H9 (cell line): Measurements from ENCODE around the gene MSLN. TPM values are rescaled to one million over a fixed set of nuclear protein-coding genes. Genes with fewer than 3 reads are reported as not detected.

ENCODE experiments used
- DNase-seq: peaks from one replicate; pipeline ENCODE4 v3.0.0-alpha.2; 2017
- H2AFZ ChIP-seq: one replicate; pipeline ENCODE4 v1.6.1; 2013; ENCODE audit warnings: mild to moderate bottlenecking, low read length, control low read depth, moderate library complexity
- H2AK5ac ChIP-seq: 2 replicates; pipeline ENCODE4 v1.6.1; 2013; ENCODE audit warnings: low read length, control low read depth, mixed read lengths; ENCODE audit not compliant: insufficient read length
- H2BK120ac ChIP-seq: one replicate; pipeline ENCODE4 v1.6.1; 2013; ENCODE audit warnings: low read depth, mild to moderate bottlenecking, low read length, control low read depth, inconsistent platforms; ENCODE audit not compliant: poor library complexity, severe bottlenecking
- H2BK12ac ChIP-seq: 2 replicates; pipeline ENCODE4 v1.6.1; 2013; ENCODE audit warnings: low read length, control low read depth, mixed read lengths, low read depth; ENCODE audit not compliant: insufficient read length
- H2BK15ac ChIP-seq: 2 replicates; pipeline ENCODE4 v1.6.1; 2013; ENCODE audit warnings: low read depth, low read length, control low read depth
- H2BK20ac ChIP-seq: one replicate; pipeline ENCODE4 v1.6.1; 2013; ENCODE audit warnings: low read depth, mild to moderate bottlenecking, low read length, control low read depth, inconsistent platforms; ENCODE audit not compliant: poor library complexity, severe bottlenecking
- H2BK5ac ChIP-seq: 2 replicates; pipeline ENCODE4 v1.6.1; 2013; ENCODE audit warnings: low read length, control low read depth, mixed read lengths; ENCODE audit not compliant: insufficient read length
- H3K14ac ChIP-seq: 2 replicates; pipeline ENCODE4 v1.6.1; 2013; ENCODE audit warnings: low read length, control low read depth; ENCODE audit not compliant: insufficient read depth
- H3K18ac ChIP-seq: 2 replicates; pipeline ENCODE4 v1.6.1; 2013; ENCODE audit warnings: low read depth, mild to moderate bottlenecking, mixed read lengths, low read length, control low read depth; ENCODE audit not compliant: insufficient read length
- H3K23ac ChIP-seq: 2 replicates; pipeline ENCODE4 v1.6.1; 2013; ENCODE audit warnings: low read length, control low read depth, mixed read lengths, low read depth; ENCODE audit not compliant: insufficient read length
- H3K23me2 ChIP-seq: 2 replicates; pipeline ENCODE4 v1.6.1; 2013; ENCODE audit warnings: low read depth, mild to moderate bottlenecking, mixed read lengths, low read length, control low read depth; ENCODE audit not compliant: insufficient read length, poor library complexity, severe bottlenecking
- H3K27ac ChIP-seq: 2 replicates; pipeline ENCODE4 v1.5.1; 2013; ENCODE audit warnings: low read length, control low read depth, mixed read lengths, low read depth; ENCODE audit not compliant: insufficient read length
- H3K27me3 ChIP-seq: 2 replicates; pipeline ENCODE4 v1.6.1; 2013; ENCODE audit warnings: low read length, control low read depth, inconsistent platforms; ENCODE audit not compliant: insufficient read depth
- H3K4ac ChIP-seq: 2 replicates; pipeline ENCODE4 v1.6.1; 2013; ENCODE audit warnings: low read depth, mild to moderate bottlenecking, control low read depth, inconsistent platforms, low read length, moderate library complexity
- H3K4me1 ChIP-seq: 2 replicates; pipeline ENCODE4 v1.6.1; 2013; ENCODE audit warnings: low read length, control low read depth, inconsistent platforms; ENCODE audit not compliant: insufficient read depth
- H3K4me2 ChIP-seq: 2 replicates; pipeline ENCODE4 v1.6.1; 2013; ENCODE audit warnings: low read length, control low read depth, mixed read lengths; ENCODE audit not compliant: insufficient read length, insufficient read depth
- H3K56ac ChIP-seq: 2 replicates; pipeline ENCODE4 v1.6.1; 2013; ENCODE audit warnings: low read depth, mild to moderate bottlenecking, mixed read lengths, low read length, control low read depth; ENCODE audit not compliant: insufficient read length
- H3K79me1 ChIP-seq: 2 replicates; pipeline ENCODE4 v1.6.1; 2013; ENCODE audit warnings: low read depth, mild to moderate bottlenecking, moderate library complexity, low read length, control low read depth, inconsistent platforms; ENCODE audit not compliant: insufficient read depth, poor library complexity, severe bottlenecking
- H3K79me2 ChIP-seq: 2 replicates; pipeline ENCODE4 v1.6.1; 2013; ENCODE audit warnings: low read length, control low read depth, inconsistent platforms; ENCODE audit not compliant: insufficient read depth
- H3K9ac ChIP-seq: 2 replicates; pipeline ENCODE4 v1.6.1; 2013; ENCODE audit warnings: low read length, control low read depth, mixed read lengths; ENCODE audit not compliant: insufficient read length; ENCODE audit errors: extremely low read depth
- H3K9me3 ChIP-seq: one replicate; pipeline ENCODE4 v1.6.1; 2013; ENCODE audit warnings: low read depth, low read length, inconsistent platforms; ENCODE audit not compliant: control insufficient read depth
- H3T11ph ChIP-seq: one replicate; pipeline ENCODE4 v1.6.1; 2013; ENCODE audit warnings: mild to moderate bottlenecking, low read length, control low read depth, inconsistent platforms
- H4K20me1 ChIP-seq: one replicate; pipeline ENCODE4 v1.6.1; 2013; ENCODE audit not compliant: control insufficient read depth, insufficient read length, insufficient read depth
- H4K5ac ChIP-seq: 2 replicates; pipeline ENCODE4 v1.6.1; 2013; ENCODE audit warnings: low read depth, mild to moderate bottlenecking, mixed read lengths, low read length, control low read depth; ENCODE audit not compliant: insufficient read length
- H4K8ac ChIP-seq: replicated peaks from 2 replicates; pipeline ENCODE4 v1.6.1; 2013; ENCODE audit warnings: low read length, control low read depth, mixed read lengths, low read depth; ENCODE audit not compliant: insufficient read length
- H4K91ac ChIP-seq: 2 replicates; pipeline ENCODE4 v1.6.1; 2013; ENCODE audit warnings: low read depth, mild to moderate bottlenecking, moderate library complexity, mixed read lengths, low read length, control low read depth; ENCODE audit not compliant: insufficient read length
- H3K27ac Mint-ChIP-seq, 3 experiments: 2 replicates in 2 of 3; 3 replicates in 1 of 3; pipeline ENCODE4 v1.8.0; 2020 to 2021; ENCODE audit warnings: mixed read lengths in 3 of 3, mild to moderate bottlenecking in 1 of 3, moderate library complexity in 1 of 3
- H3K27me3 Mint-ChIP-seq: 2 replicates; pipeline ENCODE4 v1.8.0; 2021; ENCODE audit warnings: low read depth, mild to moderate bottlenecking, moderate library complexity, mixed read lengths
- H3K36me3 Mint-ChIP-seq, 3 experiments: 2 replicates in 2 of 3; 3 replicates in 1 of 3; pipeline ENCODE4 v1.8.0; 2020 to 2021; ENCODE audit warnings: low read depth in 3 of 3, mixed read lengths in 3 of 3; ENCODE audit not compliant: insufficient read depth in 1 of 3
- H3K4me1 Mint-ChIP-seq, 2 experiments: 2 replicates each; pipeline ENCODE4 v1.8.0; 2020; ENCODE audit warnings: mixed read lengths in 2 of 2
- H3K4me3 Mint-ChIP-seq, 2 experiments: 2 replicates in 1 of 2; 3 replicates in 1 of 2; pipeline ENCODE4 v1.8.0; 2020 to 2021; ENCODE audit warnings: mild to moderate bottlenecking in 2 of 2, mixed read lengths in 2 of 2, moderate library complexity in 1 of 2
- H3K9me3 Mint-ChIP-seq, 2 experiments: 2 replicates in 1 of 2; 3 replicates in 1 of 2; pipeline ENCODE4 v1.8.0; 2020; ENCODE audit warnings: mild to moderate bottlenecking in 2 of 2, mixed read lengths in 2 of 2, moderate library complexity in 1 of 2
- WGBS: extraction: QIAGEN DNeasy Blood & Tissue Kit; methylation state at CpG from one replicate; pipeline ENCODE4 v1.1.7; 2013; ENCODE audit warnings: missing lambda C conversion rate, low lambda C conversion rate, mixed read lengths; ENCODE audit not compliant: insufficient read length; ENCODE audit errors: extremely low coverage; 5-methylcytosine and 5-hydroxymethylcytosine counted together
- total RNA-seq: library from RNA; stranded (reverse); gene quantifications from 2 replicates; pipeline ENCODE4 v1.2.1, GENCODE V29; 2021
- TF ChIP-seq, protein P1 (sequence below): fragments of 200-600 bp; sonication (generic); conservative IDR thresholded peaks from 3 replicates; pipeline ENCODE4 v1.8.0; 2021; ENCODE audit warnings: antibody characterized with exemption, mild to moderate bottlenecking

Gene MSLN
- total RNA-seq, 1 experiment from 2014 or later = 0.22 TPM

DNA sequence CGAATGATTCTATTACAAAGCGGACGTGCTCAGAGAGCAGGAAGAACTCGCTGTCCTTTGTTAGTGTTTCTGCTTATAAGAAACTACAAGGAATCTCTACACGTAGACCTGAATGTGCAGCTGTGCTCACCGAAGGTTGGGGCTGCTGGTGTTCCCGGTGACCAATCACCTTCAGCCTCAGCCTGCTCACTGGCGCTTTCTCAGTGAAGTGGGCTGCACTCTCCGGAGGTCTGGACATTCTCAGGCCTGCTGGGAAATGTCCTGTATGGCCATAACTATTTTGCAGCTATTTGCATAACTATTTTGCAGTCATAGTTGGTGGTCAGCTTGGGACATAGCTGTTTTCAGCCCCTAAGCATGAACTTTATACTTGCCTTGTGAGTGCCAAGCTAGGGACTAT lies 10.0 kb upstream of the MSLN start:
- WGBS = no CpG with 5 or more reads among the region's 9 CpGs
- H3K79me2 ChIP-seq = no peaks in the 10 kb centered on the region
- no peak overlapping the region for H3K56ac ChIP-seq
- no peaks in the 10 kb centered on the region for H3K9me3 ChIP-seq
- Mint-ChIP-seq H3K27me3 (peaks cover 17% of the 10 kb centered on the region), H3K4me1 (peaks cover 20 to 31% of the 10 kb centered on the region in 2 experiments), H3K36me3 (no peaks in the 10 kb centered on the region), H3K4me3 (no peak overlapping the region), H3K27ac (peak overlapping the region in 1 of 3 experiments; percentile 70; a peak in 1 of 7 replicates), H3K9me3 (no peaks in the 10 kb centered on the region)
- no peak overlapping the region for H2AFZ ChIP-seq
- no peak overlapping the region for H3K18ac ChIP-seq
- H2BK20ac ChIP-seq = no peak overlapping the region
- no peaks in the 10 kb centered on the region for H3K4me1 ChIP-seq
- no peak overlapping the region for H3K27ac ChIP-seq
- H2AK5ac ChIP-seq = no peak overlapping the region
- H3K9ac ChIP-seq = no peak overlapping the region
- no peaks in the 10 kb centered on the region for H3K23me2 ChIP-seq
- H3K4ac ChIP-seq = no peak overlapping the region
- no peak overlapping the region for H3K4me2 ChIP-seq
- no peak overlapping the region for H2BK120ac ChIP-seq
- H3K14ac ChIP-seq = no peak overlapping the region
- H2BK15ac ChIP-seq = no peak overlapping the region
- no peaks in the 10 kb centered on the region for H3K79me1 ChIP-seq
- TF ChIP-seq, protein P1, sequence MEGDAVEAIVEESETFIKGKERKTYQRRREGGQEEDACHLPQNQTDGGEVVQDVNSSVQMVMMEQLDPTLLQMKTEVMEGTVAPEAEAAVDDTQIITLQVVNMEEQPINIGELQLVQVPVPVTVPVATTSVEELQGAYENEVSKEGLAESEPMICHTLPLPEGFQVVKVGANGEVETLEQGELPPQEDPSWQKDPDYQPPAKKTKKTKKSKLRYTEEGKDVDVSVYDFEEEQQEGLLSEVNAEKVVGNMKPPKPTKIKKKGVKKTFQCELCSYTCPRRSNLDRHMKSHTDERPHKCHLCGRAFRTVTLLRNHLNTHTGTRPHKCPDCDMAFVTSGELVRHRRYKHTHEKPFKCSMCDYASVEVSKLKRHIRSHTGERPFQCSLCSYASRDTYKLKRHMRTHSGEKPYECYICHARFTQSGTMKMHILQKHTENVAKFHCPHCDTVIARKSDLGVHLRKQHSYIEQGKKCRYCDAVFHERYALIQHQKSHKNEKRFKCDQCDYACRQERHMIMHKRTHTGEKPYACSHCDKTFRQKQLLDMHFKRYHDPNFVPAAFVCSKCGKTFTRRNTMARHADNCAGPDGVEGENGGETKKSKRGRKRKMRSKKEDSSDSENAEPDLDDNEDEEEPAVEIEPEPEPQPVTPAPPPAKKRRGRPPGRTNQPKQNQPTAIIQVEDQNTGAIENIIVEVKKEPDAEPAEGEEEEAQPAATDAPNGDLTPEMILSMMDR = no peak
- H3K27me3 ChIP-seq = no peaks in the 10 kb centered on the region
- no peak overlapping the region for H3K23ac ChIP-seq
- H3T11ph ChIP-seq = no peak overlapping the region
- no peaks in the 10 kb centered on the region for H4K20me1 ChIP-seq
- H4K91ac ChIP-seq = no peak overlapping the region
- no peak overlapping the region for H4K8ac ChIP-seq
- no peak overlapping the region for H4K5ac ChIP-seq
- no peak overlapping the region for H2BK5ac ChIP-seq
- H2BK12ac ChIP-seq = no peak overlapping the region
- no peak for DNase-seq
